GM18520 (cell line): ENCODE data around the gene BARX1.

ENCODE experiments used
- ATAC-seq: cut with Tn5 transposase; IDR thresholded peaks from one replicate; pipeline ENCODE4 v1.9.1; 2021; ENCODE audit not compliant: unreplicated experiment

BARX1 gene

GRCh38 chr9:93929231-93929630, 25.9 kb downstream of the BARX1 start:
- ATAC-seq, result no peak

GRCh38 chr9:93922535-93922934, 32.6 kb downstream of the BARX1 start:
- no peak for ATAC-seq

GRCh38 chr9:93920131-93920800, 34.9 kb downstream of the BARX1 start:
- ATAC-seq, result no peak

- ATAC-seq, result no peak
Observed at GRCh38 chr9:93918061-93918460, 37.1 kb downstream of the BARX1 start.

GRCh38 chr9:93917121-93917853, 37.9 kb downstream of the BARX1 start:
- ATAC-seq, result no peak

- ATAC-seq, result no peak
Observed at GRCh38 chr9:93916358-93916757, 38.8 kb downstream of the BARX1 start.

- ATAC-seq, result no peak
Observed at GRCh38 chr9:93911801-93912554, 43.2 kb downstream of the BARX1 start.

GRCh38 chr9:93911136-93911745, 43.9 kb downstream of the BARX1 start:
- ATAC-seq, result no peak

- ATAC-seq, result no peak
Observed at GRCh38 chr9:93910598-93910997, 44.6 kb downstream of the BARX1 start.

GRCh38 chr9:93910196-93910595, 45.0 kb downstream of the BARX1 start:
- ATAC-seq, result no peak

- no peak for ATAC-seq
Observed at GRCh38 chr9:93909242-93909616, 45.9 kb downstream of the BARX1 start.

- no peak for ATAC-seq
Observed at GRCh38 chr9:93908591-93909241, 46.4 kb downstream of the BARX1 start.

- no peak for ATAC-seq
Observed at GRCh38 chr9:93907551-93908199, 47.5 kb downstream of the BARX1 start.

GRCh38 chr9:93906195-93906880, 48.8 kb downstream of the BARX1 start:
- no peak for ATAC-seq

- ATAC-seq, result no peak
Observed at GRCh38 chr9:93905473-93906133, 49.6 kb downstream of the BARX1 start.

GRCh38 chr9:93904649-93905472, 50.3 kb downstream of the BARX1 start:
- no peak for ATAC-seq

- no peak for ATAC-seq
Observed at GRCh38 chr9:93903886-93904648, 51.1 kb downstream of the BARX1 start.
